Kidney (tissue), 14 donors: ENCODE data around the gene CEP104. TPM values are rescaled to one million over a fixed set of nuclear protein-coding genes. Genes with fewer than 3 reads are reported as not detected.
A peak's percentile ranks its signal among the peaks of the same experiment; 100 is the strongest.

ENCODE experiments used
- DNase-seq, 5 donors: peaks; one replicate each; pipeline ENCODE4 v3.0.0-alpha.2; 2013 to 2020
- FAIRE-seq: peaks from 2 replicates; lab custom pipeline; 2012; peaks lifted over from hg19 to GRCh38; lab: Jason Lieb, UNC
- H3K27ac ChIP-seq, 2 donors: one replicate each; pipeline ENCODE4 v1.7.0; 2013; ENCODE audit warnings: low read depth in 2 of 2, low read length in 2 of 2, inconsistent platforms in 1 of 2
- H3K27me3 ChIP-seq: one replicate; pipeline ENCODE4 v1.7.1; 2013; ENCODE audit warnings: low read length, inconsistent platforms; ENCODE audit not compliant: control insufficient read depth, insufficient read depth
- H3K36me3 ChIP-seq, 3 donors: one replicate each; pipeline versions ENCODE4 v1.7.0 to v1.7.1; 2013; ENCODE audit warnings: low read length in 3 of 3, control low read depth in 1 of 3, inconsistent platforms in 1 of 3; ENCODE audit not compliant: insufficient read depth in 3 of 3, control insufficient read depth in 2 of 3
- H3K4me1 ChIP-seq, 3 donors: one replicate each; pipeline versions ENCODE4 v1.7.0 to v1.7.1; 2013; ENCODE audit warnings: low read length in 3 of 3, inconsistent platforms in 1 of 3, low read depth in 1 of 3; ENCODE audit not compliant: control insufficient read depth in 2 of 3, insufficient read depth in 2 of 3
- H3K4me3 ChIP-seq, 3 donors: one replicate each; pipeline versions ENCODE4 v1.7.0 to v1.8.1; 2013; ENCODE audit warnings: low read length in 3 of 3, control low read depth in 1 of 3, inconsistent platforms in 1 of 3
- H3K9ac ChIP-seq, 3 donors: one replicate each; pipeline versions ENCODE4 v1.7.0 to v1.7.1; 2013; ENCODE audit warnings: low read length in 3 of 3, control low read depth in 1 of 3, inconsistent platforms in 1 of 3
- H3K9me3 ChIP-seq, 3 donors: one replicate each; pipeline versions ENCODE4 v1.7.0 to v1.7.1; 2013; ENCODE audit warnings: low read length in 3 of 3, control low read depth in 1 of 3, inconsistent platforms in 1 of 3; ENCODE audit not compliant: control insufficient read depth in 2 of 3, insufficient read depth in 1 of 3
- intact Hi-C: fragments of 100-400 bp; cut with DNase I; formaldehyde crosslinking; loops from one replicate; pipeline ENCODE4 v1.11.1; 2022
- polyA plus RNA-seq: library from polyadenylated mRNA; stranded (reverse); fragments of 350-450 nt; fragmentation: Illumina TruSeq; extraction: RNeasy Lipid Tissue Mini Kit (QIAGEN cat#74804); gene quantifications from one replicate; pipeline ENCODE4 v1.2.3, GENCODE V29; 2014; ENCODE audit warnings: low read depth, low replicate concordance; ENCODE audit not compliant: insufficient read depth
- total RNA-seq: library from RNA; stranded (reverse); fragmentation: NEBNext Ultra II Directional; extraction: Animal tissue kit (Norgen Biotek cat#: 25700); gene quantifications from one replicate; pipeline ENCODE4 v1.2.1, GENCODE V29; 2021
- TF ChIP-seq, protein P1 (sequence below): IDR thresholded peaks from 3 replicates; pipeline ENCODE4 v1.5.1; 2012; ENCODE audit warnings: mild to moderate bottlenecking, moderate library complexity, borderline replicate concordance; ENCODE audit not compliant: insufficient read depth; ENCODE audit errors: extremely low read depth
- donor health status: control.
- donor health status: control.
- donor health status: control.
- donor health status: control.
- donor health status: control.
- donor health status: DM: yes; HTN: yes; CAD: no.
- donor health status: Normal renal cell carcinoma (clear cell type).

The CEP104 gene
- total and polyA plus RNA-seq, 2 donors from 2014 or later: 11.1 to 51.2 TPM

DNA sequence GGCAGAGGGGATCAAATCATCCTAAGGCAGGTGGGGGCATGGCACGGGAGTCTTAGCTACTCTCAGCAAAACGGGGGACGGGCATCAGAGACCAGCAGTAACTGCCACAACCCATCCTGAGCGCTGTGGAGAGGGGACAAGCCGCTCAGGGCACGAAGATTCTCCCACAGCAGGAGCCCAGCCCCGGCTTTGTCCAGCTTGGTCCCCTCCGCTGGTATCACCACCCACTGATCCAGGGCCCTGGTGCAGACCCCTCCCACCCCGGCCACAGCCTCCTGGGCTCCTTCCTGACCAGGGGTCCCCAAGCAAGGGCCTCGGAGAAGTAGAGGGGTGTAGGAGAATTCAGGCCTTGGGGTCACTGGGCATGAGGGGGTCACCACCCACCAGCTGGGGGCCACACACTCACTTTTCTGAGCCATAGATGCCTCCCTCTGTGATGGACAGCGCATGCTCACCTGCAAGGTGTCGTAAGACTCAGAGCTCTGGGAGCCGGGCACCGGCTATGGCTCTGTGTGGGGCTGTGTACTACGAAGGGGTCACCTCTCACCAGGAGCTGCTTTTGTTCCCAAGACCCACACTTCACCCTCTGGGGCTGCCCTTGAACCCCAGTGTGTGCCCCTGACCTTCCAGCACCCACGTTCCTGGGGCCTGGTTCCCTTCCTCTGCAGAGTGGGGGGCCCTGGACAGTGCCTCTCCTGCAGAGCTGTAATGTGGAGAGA, 86.8 kb downstream of the CEP104 start:
- no peak overlapping the region for H3K4me3 ChIP-seq
- TF ChIP-seq, protein P1, sequence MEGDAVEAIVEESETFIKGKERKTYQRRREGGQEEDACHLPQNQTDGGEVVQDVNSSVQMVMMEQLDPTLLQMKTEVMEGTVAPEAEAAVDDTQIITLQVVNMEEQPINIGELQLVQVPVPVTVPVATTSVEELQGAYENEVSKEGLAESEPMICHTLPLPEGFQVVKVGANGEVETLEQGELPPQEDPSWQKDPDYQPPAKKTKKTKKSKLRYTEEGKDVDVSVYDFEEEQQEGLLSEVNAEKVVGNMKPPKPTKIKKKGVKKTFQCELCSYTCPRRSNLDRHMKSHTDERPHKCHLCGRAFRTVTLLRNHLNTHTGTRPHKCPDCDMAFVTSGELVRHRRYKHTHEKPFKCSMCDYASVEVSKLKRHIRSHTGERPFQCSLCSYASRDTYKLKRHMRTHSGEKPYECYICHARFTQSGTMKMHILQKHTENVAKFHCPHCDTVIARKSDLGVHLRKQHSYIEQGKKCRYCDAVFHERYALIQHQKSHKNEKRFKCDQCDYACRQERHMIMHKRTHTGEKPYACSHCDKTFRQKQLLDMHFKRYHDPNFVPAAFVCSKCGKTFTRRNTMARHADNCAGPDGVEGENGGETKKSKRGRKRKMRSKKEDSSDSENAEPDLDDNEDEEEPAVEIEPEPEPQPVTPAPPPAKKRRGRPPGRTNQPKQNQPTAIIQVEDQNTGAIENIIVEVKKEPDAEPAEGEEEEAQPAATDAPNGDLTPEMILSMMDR: no peak
- H3K27ac ChIP-seq: no peak overlapping the region
- peak in 1 of 5 donors; percentile 59 for DNase-seq
- no peaks in the 10 kb centered on the region for H3K27me3 ChIP-seq
- no peaks in the 10 kb centered on the region for H3K9me3 ChIP-seq
- no peak overlapping the region for H3K9ac ChIP-seq
- intact Hi-C loops: no loop called here
- FAIRE-seq: no peak
- H3K4me1 ChIP-seq: peaks cover 0 to 15% (median 7%) of the 10 kb centered on the region in 3 donors
- H3K36me3 ChIP-seq: no peaks in the 10 kb centered on the region

DNA sequence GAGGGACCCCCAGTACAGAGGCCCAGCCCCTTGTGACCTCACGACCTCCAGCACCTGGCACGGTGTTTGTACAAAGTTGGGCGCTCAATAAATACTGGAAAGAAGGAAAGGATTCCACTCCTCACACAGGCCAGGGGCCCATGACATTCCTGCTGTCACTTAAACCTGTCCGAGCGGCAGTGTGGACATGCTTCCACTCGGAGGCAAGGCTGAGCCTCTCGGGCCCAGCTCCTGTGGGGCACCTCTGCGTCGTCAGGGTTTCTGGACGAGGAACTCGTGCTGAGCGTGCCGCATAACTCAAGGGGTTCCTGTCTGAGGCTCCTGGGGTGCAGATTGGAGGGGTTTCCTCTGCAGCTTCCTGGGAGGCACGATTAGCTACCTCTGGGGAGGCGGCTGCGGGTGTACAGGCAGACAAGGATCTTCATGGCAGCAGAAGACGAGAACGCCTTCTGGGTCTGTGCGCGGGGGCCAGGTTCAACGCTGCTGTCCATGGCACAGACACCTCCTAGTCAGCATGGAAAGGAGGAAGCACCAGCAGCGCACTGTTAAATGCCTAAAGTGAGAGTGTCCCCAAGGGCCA, 88.1 kb downstream of the CEP104 start:
- no peaks in the 10 kb centered on the region for H3K9me3 ChIP-seq
- FAIRE-seq (no peak), DNase-seq (peak in 1 of 5 donors; percentile 62)
- H3K9ac ChIP-seq: no peak overlapping the region
- no peaks in the 10 kb centered on the region for H3K27me3 ChIP-seq
- intact Hi-C loops: no loop called here
- H3K36me3 ChIP-seq: no peaks in the 10 kb centered on the region
- H3K4me1 ChIP-seq: peaks cover 0 to 10% (median 7%) of the 10 kb centered on the region in 3 donors
- TF ChIP-seq, protein P1: no peak
- H3K4me3 ChIP-seq: no peak overlapping the region
- no peak overlapping the region for H3K27ac ChIP-seq

DNA sequence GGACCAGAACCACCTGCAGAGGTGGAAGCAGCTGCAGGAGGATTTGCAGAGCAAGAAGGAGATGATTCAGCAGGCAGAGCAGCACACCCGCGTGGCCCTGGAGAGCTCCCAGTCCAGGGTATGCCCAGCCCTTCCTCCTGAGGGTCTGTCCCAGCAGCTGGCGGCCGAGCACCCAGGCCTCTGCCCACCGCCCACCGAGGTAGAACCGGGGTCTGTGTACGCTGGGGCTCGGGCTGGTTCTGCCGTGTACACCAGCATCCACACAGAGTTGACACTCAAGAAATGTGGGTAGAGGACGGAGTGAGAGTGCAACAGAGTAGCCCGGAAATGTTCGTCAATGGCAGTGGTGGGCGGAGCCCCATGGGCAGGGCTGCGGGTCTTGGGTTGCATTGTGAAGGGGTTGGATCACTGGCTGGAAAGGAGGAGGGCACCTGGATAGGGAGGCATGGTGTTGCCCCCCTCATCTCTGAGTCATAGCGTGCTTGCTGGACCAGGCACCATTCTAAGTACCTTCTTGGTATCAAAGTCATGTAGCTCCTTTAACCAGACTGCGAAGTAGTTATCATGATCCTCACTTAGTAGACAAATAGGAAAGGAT, 89.6 kb downstream of the CEP104 start:
- Histone ChIP-seq H3K9me3 (no peaks in the 10 kb centered on the region), H3K9ac (no peak overlapping the region), H3K27me3 (no peaks in the 10 kb centered on the region), H3K27ac (no peak overlapping the region), H3K4me3 (no peak overlapping the region), H3K36me3 (no peaks in the 10 kb centered on the region), H3K4me1 (peaks cover 0 to 5% (median 0%) of the 10 kb centered on the region in 3 donors)
- TF ChIP-seq, protein P1: no peak
- intact Hi-C loops: no loop called here
- no peak for FAIRE-seq
- no peak for DNase-seq
